Activated naive CD8-positive, alpha-beta T cell treated with anti-CD3 and anti-CD28 coated beads, Interleukin-2, amount 50 U/mL, for 24 hours (primary cell): Measurements from ENCODE around the gene SMIM20.

Source experiments
- ATAC-seq: fragments of 150-1000 bp; cut with Tn5 transposase; one replicate; pipeline ENCODE4 v1.10.0; 2021
- DNase-seq: peaks from one replicate; pipeline ENCODE4 v3.0.0; 2021
- H3K27ac Mint-ChIP-seq: one replicate; pipeline ENCODE4 v1.8.0; 2021; ENCODE audit warnings: mild to moderate bottlenecking, mixed read lengths
- H3K27me3 Mint-ChIP-seq: one replicate; pipeline ENCODE4 v1.8.0; 2021; ENCODE audit warnings: mixed read lengths
- H3K36me3 Mint-ChIP-seq: one replicate; pipeline ENCODE4 v1.8.0; 2021; ENCODE audit warnings: low read depth, mixed read lengths
- H3K4me1 Mint-ChIP-seq: one replicate; pipeline ENCODE4 v1.8.0; 2021; ENCODE audit warnings: mixed read lengths
- H3K4me3 Mint-ChIP-seq: one replicate; pipeline ENCODE4 v1.8.0; 2021; ENCODE audit warnings: mild to moderate bottlenecking, moderate library complexity, mixed read lengths
- H3K9me3 Mint-ChIP-seq: one replicate; pipeline ENCODE4 v1.8.0; 2021; ENCODE audit warnings: mixed read lengths

SMIM20 gene

DNA sequence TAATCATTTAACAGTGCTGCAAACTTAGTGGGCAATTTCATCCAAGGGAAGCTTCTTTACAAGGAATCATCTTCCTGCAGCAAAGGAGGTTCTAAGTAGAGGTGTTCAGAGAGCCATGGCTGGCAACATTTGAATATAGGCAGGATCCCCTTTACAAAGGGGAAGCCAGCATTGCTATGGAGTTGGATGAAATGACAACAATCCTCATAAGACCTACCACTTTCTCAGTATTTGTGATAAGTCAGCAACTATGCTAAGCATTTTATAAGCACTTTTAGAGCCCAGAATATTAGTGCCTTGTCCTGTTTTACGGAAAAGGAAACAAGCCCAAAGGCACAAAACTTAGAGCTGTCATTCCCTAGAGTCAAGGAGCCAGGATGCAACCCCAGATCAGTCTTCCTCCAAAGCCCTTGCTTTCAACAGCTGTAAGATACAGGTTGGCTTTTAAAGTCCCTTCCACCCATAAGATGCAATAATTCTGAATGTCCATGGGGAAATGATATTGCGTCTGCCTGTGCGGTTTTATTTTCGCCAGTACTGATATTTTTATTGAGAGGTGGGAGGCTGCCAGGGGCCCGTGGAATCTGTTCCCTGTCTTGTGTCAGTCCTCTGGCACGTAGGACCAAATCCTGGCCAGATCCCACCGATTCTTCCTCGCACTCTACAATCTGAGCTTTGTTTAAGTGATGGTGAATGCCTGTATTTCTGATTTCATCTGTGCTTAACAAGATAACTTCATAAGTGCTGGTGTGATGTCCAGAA lies 59.1 kb downstream of the SMIM20 start:
- Mint-ChIP-seq H3K36me3 (no peaks in the 10 kb centered on the region), H3K9me3 (no peaks in the 10 kb centered on the region)

DNA sequence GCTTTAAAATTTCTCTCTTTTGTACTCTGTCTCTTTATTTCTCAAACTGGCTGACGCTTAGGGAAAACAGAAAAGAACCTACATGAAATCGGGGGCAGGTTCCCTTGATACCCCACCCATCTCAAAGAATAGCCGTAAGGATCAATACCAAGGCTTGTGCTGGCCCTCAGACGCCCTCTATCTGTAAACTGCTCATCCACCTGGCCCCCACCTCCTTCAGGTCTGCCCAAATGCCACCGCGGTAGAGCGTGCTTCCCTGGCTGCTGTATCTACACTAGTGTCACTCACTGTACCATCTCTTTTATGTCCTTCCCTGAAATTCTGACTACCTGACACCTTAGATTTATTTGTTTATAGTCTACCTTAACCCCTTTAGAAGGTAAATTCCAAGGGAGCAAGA lies 62.8 kb downstream of the SMIM20 start:
- no peak overlapping the region for H3K27ac Mint-ChIP-seq
- ATAC-seq (no peak), DNase-seq (no peak)
- no peak overlapping the region for H3K4me3 Mint-ChIP-seq
- H3K27me3 Mint-ChIP-seq = no peaks in the 10 kb centered on the region
- peaks cover 2% of the 10 kb centered on the region for H3K4me1 Mint-ChIP-seq
- H3K36me3 Mint-ChIP-seq = no peaks in the 10 kb centered on the region
- H3K9me3 Mint-ChIP-seq = no peaks in the 10 kb centered on the region

More for the DNA sequence above, 59.1 kb downstream of the SMIM20 start:
- no peak for ATAC-seq
- DNase-seq = no peak
- Mint-ChIP-seq H3K4me3 (no peak overlapping the region), H3K27ac (no peak overlapping the region), H3K27me3 (peaks cover 4% of the 10 kb centered on the region), H3K4me1 (peaks cover 9% of the 10 kb centered on the region)

- ATAC-seq (no peak), DNase-seq (no peak)
- Mint-ChIP-seq H3K27me3 (no peaks in the 10 kb centered on the region), H3K36me3 (no peaks in the 10 kb centered on the region), H3K9me3 (no peaks in the 10 kb centered on the region), H3K4me1 (peaks cover 2% of the 10 kb centered on the region), H3K27ac (no peak overlapping the region), H3K4me3 (no peak overlapping the region)
Observed at GRCh38 chr4:25977397-25978170, 63.6 kb downstream of the SMIM20 start.

DNA sequence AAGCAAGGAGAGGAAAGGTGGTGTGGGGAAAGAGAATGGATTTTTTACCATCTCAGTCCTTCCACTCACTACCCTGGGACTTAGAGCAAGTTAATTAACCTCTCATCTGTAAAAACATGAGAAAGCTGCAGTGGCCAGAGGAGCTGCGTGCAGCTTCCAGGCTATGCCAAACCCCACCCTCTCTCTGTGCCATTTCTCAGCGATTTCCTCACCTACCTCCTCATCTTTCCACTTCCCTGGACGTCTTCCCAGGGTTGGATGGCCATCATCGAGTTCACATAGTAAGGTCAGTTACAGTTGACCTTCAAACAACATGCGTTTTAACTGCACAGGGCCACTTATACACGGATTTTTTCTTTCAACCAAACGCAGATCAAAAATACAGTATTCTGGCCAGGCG lies 64.3 kb downstream of the SMIM20 start:
- Mint-ChIP-seq H3K27ac (no peak overlapping the region), H3K4me1 (peaks cover 2% of the 10 kb centered on the region), H3K9me3 (no peaks in the 10 kb centered on the region), H3K4me3 (no peak overlapping the region), H3K36me3 (no peaks in the 10 kb centered on the region), H3K27me3 (no peaks in the 10 kb centered on the region)
- ATAC-seq (no peak), DNase-seq (no peak)
